ENCODE data around the gene MICAL2. TPM values are rescaled to one million over a fixed set of nuclear protein-coding genes. Genes with fewer than 3 reads are reported as not detected.

Gene MICAL2
- total RNA-seq, 1 experiment from 2014 or later: 37.4 TPM

GRCh38 chr11:12243486-12243885 is 133.1 kb downstream of the MICAL2 start:
- Histone ChIP-seq H3K79me2 (ENCODE audit: insufficient read depth, low read length) (no peaks in the 10 kb centered on the region), H3K9me3 (ENCODE audit: control insufficient read depth in 1 of 2, insufficient read depth in 1 of 2, low read depth in 1 of 2, low read length in 2 of 2) (no peaks in the 10 kb centered on the region), H3K4me1 (ENCODE audit: control insufficient read depth in 1 of 2, insufficient read depth in 2 of 2, low read length in 2 of 2) (peaks cover 8 to 19% of the 10 kb centered on the region in 2 experiments; a peak in 3 of 4 replicates), H4K20me1 (ENCODE audit: insufficient read depth) (no peaks in the 10 kb centered on the region), H3K9ac (ENCODE audit: low read length) (no peak overlapping the region), H3K4me3 (replicated peaks in 1 of 2; ENCODE audit: low read depth in 1 of 2, low read length in 2 of 2) (no peak overlapping the region), H3K27ac (ENCODE audit: low read depth, low read length) (no peak overlapping the region), H2AFZ (ENCODE audit: low read depth, low read length, poor library complexity, severe bottlenecking) (no peak overlapping the region), H3K9me2 (ENCODE audit: insufficient read depth) (no peaks in the 10 kb centered on the region), H3K27me3 (ENCODE audit: insufficient read depth, low read length) (no peaks in the 10 kb centered on the region), H3K4me2 (ENCODE audit: low read length) (no peak overlapping the region), H3K36me3 (ENCODE audit: control insufficient read depth in 1 of 2, insufficient read depth in 2 of 2, low read length in 2 of 2) (no peaks in the 10 kb centered on the region; a peak in 1 of 4 replicates)
- DNase-seq (ENCODE audit: low read depth, low spot score): no peak
- intact Hi-C loops (cut with micrococcal nuclease): no loop called here
- ChIA-PET CTCF (no interaction called here), RAD21 (ENCODE audit: low non-redundant PET in 1 of 2, low total read pairs in 2 of 2, uncharacterized antibody in 2 of 2, unreplicated experiment in 2 of 2) (no interaction called here), POLR2A (no interaction called here)
- no peak for TF ChIP-seq RAD21 (IDR thresholded peaks at IDR 0.05; ENCODE audit: low read depth)
- no peak for TF ChIP-seq EGR1 (IDR thresholded peaks at IDR 0.05; ENCODE audit: low read depth)
- TF ChIP-seq ATF3 (IDR thresholded peaks at IDR 0.05): no peak
- TF ChIP-seq JUND (IDR thresholded peaks at IDR 0.05): no peak
- TF ChIP-seq MAX (IDR thresholded peaks at IDR 0.05): no peak
- no peak for TF ChIP-seq YY1 (IDR thresholded peaks at IDR 0.05; ENCODE audit: extremely low read depth, insufficient replicate concordance, low read depth, low read length)
- TF ChIP-seq POLR2AphosphoS5 (IDR thresholded peaks at IDR 0.05; ENCODE audit: low read depth, low read length): no peak
- TF ChIP-seq ZBTB33 (IDR thresholded peaks at IDR 0.05; ENCODE audit: extremely low read depth, insufficient replicate concordance, low read length): no peak
- TF ChIP-seq SIN3A (IDR thresholded peaks at IDR 0.05; ENCODE audit: low read depth): no peak
- TF ChIP-seq EZH2phosphoT487 (IDR thresholded peaks at IDR 0.05; ENCODE audit: borderline replicate concordance): no peak
- no peak for TF ChIP-seq POLR2A (IDR thresholded peaks at IDR 0.05; ENCODE audit: borderline replicate concordance, extremely low read depth, insufficient read depth, insufficient read length)
- no peak for TF ChIP-seq CEBPB (IDR thresholded peaks at IDR 0.05; ENCODE audit: low read depth)
- TF ChIP-seq FOSL1 (IDR thresholded peaks at IDR 0.05; ENCODE audit: low read depth): no peak
- BruUV-seq (replicated peaks): no TSS peak
- no peak for ATAC-seq

All from HCT116 (cell line).